HUDEP-2 (cell line): ENCODE measurements around the gene FCN1.

ENCODE experiments used
- DNase-seq, 76 experiments: peaks; one replicate each; lab custom pipeline; 2025; ENCODE audit not compliant: unreplicated experiment in 76 of 76; lab: John Stamatoyannopoulos, UW

The FCN1 gene

GRCh38 chr9:134937566-134938345 lies 20.0 kb upstream of the FCN1 start:
- DNase-seq, result no peak

GRCh38 chr9:134937164-134937555 lies 19.4 kb upstream of the FCN1 start:
- no peak for DNase-seq

GRCh38 chr9:134936346-134937163 lies 18.8 kb upstream of the FCN1 start:
- DNase-seq, result no peak

- DNase-seq, result no peak
Measured at GRCh38 chr9:134935701-134936345, 18.1 kb upstream of the FCN1 start.

GRCh38 chr9:134935056-134935640 lies 17.4 kb upstream of the FCN1 start:
- no peak for DNase-seq

- DNase-seq, result no peak
Measured at GRCh38 chr9:134933076-134933659, 15.5 kb upstream of the FCN1 start.

GRCh38 chr9:134932606-134933005 lies 14.9 kb upstream of the FCN1 start:
- DNase-seq, result no peak

- DNase-seq, result no peak
Measured at GRCh38 chr9:134932171-134932570, 14.5 kb upstream of the FCN1 start.

- DNase-seq, result no peak
Measured at GRCh38 chr9:134930398-134930797, 12.7 kb upstream of the FCN1 start.

GRCh38 chr9:134929193-134930158 lies 11.8 kb upstream of the FCN1 start:
- no peak for DNase-seq

- no peak for DNase-seq
Measured at GRCh38 chr9:134928436-134929192, 10.9 kb upstream of the FCN1 start.

GRCh38 chr9:134925011-134925511 lies 7.3 kb upstream of the FCN1 start:
- DNase-seq, result no peak

GRCh38 chr9:134923466-134923865 lies 5.8 kb upstream of the FCN1 start:
- no peak for DNase-seq

GRCh38 chr9:134922932-134923240 lies 5.2 kb upstream of the FCN1 start:
- DNase-seq, result no peak

- no peak for DNase-seq
Measured at GRCh38 chr9:134922066-134922931, 4.6 kb upstream of the FCN1 start.

- DNase-seq, result no peak
Measured at GRCh38 chr9:134919303-134919702, 1.6 kb upstream of the FCN1 start.

GRCh38 chr9:134918646-134919045 lies 934 bp upstream of the FCN1 start:
- DNase-seq, result no peak

GRCh38 chr9:134916161-134916665 lies 1.5 kb downstream of the FCN1 start:
- no peak for DNase-seq
